GM12873 (cell line): ENCODE results near the gene SDC4.

ENCODE experiments used
- CTCF ChIP-seq: IDR thresholded peaks from 2 replicates; pipeline ENCODE4 v1.5.1; 2012; ENCODE audit warnings: low read depth, mild to moderate bottlenecking, moderate library complexity, low read length, control low read depth; ENCODE audit not compliant: insufficient read depth; ENCODE audit errors: missing control alignments

Gene SDC4

GRCh38 chr20:45340951-45341350, 7.3 kb downstream of the SDC4 start:
- no peak for TF ChIP-seq CTCF

GRCh38 chr20:45340236-45340847, 7.9 kb downstream of the SDC4 start:
- TF ChIP-seq CTCF, result no peak

GRCh38 chr20:45339799-45340198, 8.4 kb downstream of the SDC4 start:
- no peak for TF ChIP-seq CTCF

- TF ChIP-seq CTCF, result no peak
Measured at GRCh38 chr20:45339084-45339483, 9.1 kb downstream of the SDC4 start.

GRCh38 chr20:45338121-45339030, 9.8 kb downstream of the SDC4 start:
- TF ChIP-seq CTCF, result no peak

- TF ChIP-seq CTCF, result no peak
Measured at GRCh38 chr20:45337367-45338120, 10.7 kb downstream of the SDC4 start.

GRCh38 chr20:45336530-45337366, 11.5 kb downstream of the SDC4 start:
- TF ChIP-seq CTCF, result no peak
